Measurements from ENCODE around the gene RPL7L1.
"Not testable (repeated sequence)": the region's sequence is repeated elsewhere in the genome, so short reads cannot be mapped to it uniquely, and the experiment has no call there.

RPL7L1 gene

GRCh38 chr6:42891199-42891722 lies 11.8 kb downstream of the RPL7L1 start:
- DNase-seq (ENCODE audit: low read depth), result no peak

- DNase-seq (ENCODE audit: low read depth), result not testable (repeated sequence)
Observed at GRCh38 chr6:42894041-42894828, 14.8 kb downstream of the RPL7L1 start.

GRCh38 chr6:42896178-42896719 lies 16.8 kb downstream of the RPL7L1 start:
- no peak for DNase-seq (ENCODE audit: low read depth)

GRCh38 chr6:42898891-42899361 lies 19.5 kb downstream of the RPL7L1 start:
- DNase-seq (ENCODE audit: low read depth), result no peak

GRCh38 chr6:42899871-42900270 lies 20.5 kb downstream of the RPL7L1 start:
- no peak for DNase-seq (ENCODE audit: low read depth)

GRCh38 chr6:42901538-42901957 lies 22.1 kb downstream of the RPL7L1 start:
- DNase-seq (ENCODE audit: low read depth), result peak; percentile 13

- not testable (repeated sequence) for DNase-seq (ENCODE audit: low read depth)
Observed at GRCh38 chr6:42902429-42903263, 23.2 kb downstream of the RPL7L1 start.

GRCh38 chr6:42904467-42904866 lies 25.1 kb downstream of the RPL7L1 start:
- no peak for DNase-seq (ENCODE audit: low read depth)

- no peak for DNase-seq (ENCODE audit: low read depth)
Observed at GRCh38 chr6:42907336-42907735, 27.9 kb downstream of the RPL7L1 start.

GRCh38 chr6:42909835-42910234 lies 30.4 kb downstream of the RPL7L1 start:
- no peak for DNase-seq (ENCODE audit: low read depth)

GRCh38 chr6:42911171-42912021 lies 32.0 kb downstream of the RPL7L1 start:
- DNase-seq (ENCODE audit: low read depth), result no peak

GRCh38 chr6:42914546-42914945 lies 35.1 kb downstream of the RPL7L1 start:
- DNase-seq (ENCODE audit: low read depth), result no peak

GRCh38 chr6:42915732-42916131 lies 36.3 kb downstream of the RPL7L1 start, which contains the start of gene PTCRA:
PTCRA (plus strand) TSS chr6:42916053; CDS start chr6:42916070, 17 bp downstream.
- DNase-seq (ENCODE audit: low read depth), result no peak

- no peak for DNase-seq (ENCODE audit: low read depth)
Observed at GRCh38 chr6:42916288-42916687, 36.9 kb downstream of the RPL7L1 start.

GRCh38 chr6:42921801-42922200 lies 42.4 kb downstream of the RPL7L1 start:
- no peak for DNase-seq (ENCODE audit: low read depth)

GRCh38 chr6:42923666-42924065 lies 44.2 kb downstream of the RPL7L1 start:
- no peak for DNase-seq (ENCODE audit: low read depth)

GRCh38 chr6:42925248-42925857 lies 45.9 kb downstream of the RPL7L1 start:
- DNase-seq (ENCODE audit: low read depth), result no peak

GRCh38 chr6:42928986-42929820 lies 49.8 kb downstream of the RPL7L1 start, which contains the start of gene CNPY3:
CNPY3 (plus strand) TSS chr6:42929480; CDS start chr6:42929571, 91 bp downstream.
- peak; percentile 82 for DNase-seq (ENCODE audit: low read depth)

- DNase-seq (ENCODE audit: low read depth), result peak; percentile 45
Observed at GRCh38 chr6:42929821-42930360, 50.5 kb downstream of the RPL7L1 start.

GRCh38 chr6:42932412-42932811 lies 53.0 kb downstream of the RPL7L1 start:
- DNase-seq (ENCODE audit: low read depth), result no peak

Data from stimulated activated CD8-positive, alpha-beta memory T cell treated with anti-CD3 and anti-CD28 coated beads, Interleukin-12 subunit alpha, Interleukin-12 subunit beta, amount 100 ng/mL, for 4 hours (primary cell).